ENCODE measurements around the gene CFDP1.
A peak's percentile ranks its signal among the peaks of the same experiment; 100 is the strongest.

Gene CFDP1

GRCh38 chr16:75432828-75433731 is at the start of gene CFDP1:
CFDP1 (minus strand) TSS chr16:75433503; CDS start chr16:75433352, 151 bp downstream.
- TF ChIP-seq, protein P1, sequence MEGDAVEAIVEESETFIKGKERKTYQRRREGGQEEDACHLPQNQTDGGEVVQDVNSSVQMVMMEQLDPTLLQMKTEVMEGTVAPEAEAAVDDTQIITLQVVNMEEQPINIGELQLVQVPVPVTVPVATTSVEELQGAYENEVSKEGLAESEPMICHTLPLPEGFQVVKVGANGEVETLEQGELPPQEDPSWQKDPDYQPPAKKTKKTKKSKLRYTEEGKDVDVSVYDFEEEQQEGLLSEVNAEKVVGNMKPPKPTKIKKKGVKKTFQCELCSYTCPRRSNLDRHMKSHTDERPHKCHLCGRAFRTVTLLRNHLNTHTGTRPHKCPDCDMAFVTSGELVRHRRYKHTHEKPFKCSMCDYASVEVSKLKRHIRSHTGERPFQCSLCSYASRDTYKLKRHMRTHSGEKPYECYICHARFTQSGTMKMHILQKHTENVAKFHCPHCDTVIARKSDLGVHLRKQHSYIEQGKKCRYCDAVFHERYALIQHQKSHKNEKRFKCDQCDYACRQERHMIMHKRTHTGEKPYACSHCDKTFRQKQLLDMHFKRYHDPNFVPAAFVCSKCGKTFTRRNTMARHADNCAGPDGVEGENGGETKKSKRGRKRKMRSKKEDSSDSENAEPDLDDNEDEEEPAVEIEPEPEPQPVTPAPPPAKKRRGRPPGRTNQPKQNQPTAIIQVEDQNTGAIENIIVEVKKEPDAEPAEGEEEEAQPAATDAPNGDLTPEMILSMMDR (IDR thresholded peaks at IDR 0.05; ENCODE audit: control insufficient read depth, insufficient read depth, low read depth, low read length, missing control alignments): no peak
- DNase-seq (ENCODE audit: low read depth): peak; percentile 66
- peak within 1 kb of the TSS; percentile 98 for H3K4me3 ChIP-seq (ENCODE audit: control insufficient read depth, low read depth, low read length)

DNA sequence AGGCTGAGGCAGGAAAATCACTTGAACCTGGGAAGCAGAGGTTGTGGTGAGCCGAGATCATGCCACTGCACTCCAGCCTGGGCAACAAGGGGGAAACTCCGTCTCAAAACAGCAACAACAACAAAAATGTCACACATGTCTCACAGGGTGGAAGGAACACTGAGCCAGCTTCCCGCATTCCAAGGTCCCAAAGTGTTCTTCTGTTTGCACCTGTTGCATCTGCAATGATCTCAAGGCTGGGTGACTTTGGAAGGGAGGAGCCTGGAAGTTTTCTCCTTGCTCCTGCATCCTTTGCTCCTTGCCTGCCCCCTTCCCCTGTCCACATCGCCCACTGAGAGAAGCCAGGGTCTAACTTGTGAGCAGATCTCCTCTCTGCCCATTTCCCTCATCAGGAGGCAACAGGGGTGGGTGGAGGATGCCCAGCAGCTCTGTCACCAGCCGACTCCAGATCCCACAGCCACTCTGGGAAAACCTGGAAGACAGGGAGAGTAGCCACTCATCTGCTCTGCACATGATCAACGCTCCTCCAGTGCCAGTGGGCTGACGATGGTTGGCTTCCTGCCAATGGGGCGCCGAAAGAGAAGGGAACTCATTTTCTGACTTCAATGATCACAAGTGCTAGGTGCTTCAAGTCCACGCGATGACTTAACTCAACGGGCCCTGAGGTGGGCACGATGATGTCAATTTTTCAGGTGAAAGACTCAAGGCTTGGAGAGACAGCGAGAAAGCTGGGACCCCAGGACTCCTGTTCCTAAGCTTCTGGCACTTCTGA is 49.3 kb upstream of the CFDP1 start:
- H3K4me3 ChIP-seq (ENCODE audit: control insufficient read depth, low read depth, low read length): no peak overlapping the region
- DNase-seq (ENCODE audit: low read depth): no peak
- TF ChIP-seq, protein P1 (IDR thresholded peaks at IDR 0.05; ENCODE audit: control insufficient read depth, insufficient read depth, low read depth, low read length, missing control alignments): no peak

GRCh38 chr16:75481475-75481874 is 48.2 kb upstream of the CFDP1 start:
- H3K4me3 ChIP-seq (ENCODE audit: control insufficient read depth, low read depth, low read length): no peak overlapping the region
- DNase-seq (ENCODE audit: low read depth): no peak
- TF ChIP-seq, protein P1 (IDR thresholded peaks at IDR 0.05; ENCODE audit: control insufficient read depth, insufficient read depth, low read depth, low read length, missing control alignments): no peak

DNA sequence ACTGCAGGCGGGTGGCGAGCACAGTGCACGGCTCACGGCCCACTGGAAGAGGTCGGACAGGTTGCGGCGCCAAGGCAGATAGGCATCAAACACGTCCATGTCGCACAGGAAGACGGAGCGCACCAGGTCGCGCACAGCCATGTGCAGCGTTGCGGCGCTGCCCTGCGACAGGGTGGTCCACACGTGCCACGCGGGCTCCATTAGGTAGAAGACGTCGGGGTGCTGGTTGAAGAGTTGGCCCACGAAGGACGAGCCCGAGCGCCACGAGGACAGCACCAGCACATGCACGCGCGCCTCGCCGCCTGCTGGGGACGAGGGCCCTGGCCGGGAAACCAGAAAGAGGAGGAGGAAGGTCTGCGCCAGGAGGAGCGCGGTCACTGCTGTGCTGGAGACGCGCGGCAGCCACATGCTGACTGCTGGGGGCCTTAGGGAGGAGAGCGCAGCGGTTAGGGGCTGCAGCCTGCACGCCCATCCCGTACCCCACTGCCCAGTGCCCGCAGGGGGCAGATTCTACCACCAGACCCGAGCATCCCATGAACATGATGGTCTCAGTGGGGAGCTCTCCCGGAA is 46.2 kb upstream of the CFDP1 start:
- no peak for DNase-seq (ENCODE audit: low read depth)

GRCh38 chr16:75478480-75479345 is 45.4 kb upstream of the CFDP1 start:
- TF ChIP-seq, protein P1 (IDR thresholded peaks at IDR 0.05; ENCODE audit: control insufficient read depth, insufficient read depth, low read depth, low read length, missing control alignments): no peak
- DNase-seq (ENCODE audit: low read depth): no peak
- H3K4me3 ChIP-seq (ENCODE audit: control insufficient read depth, low read depth, low read length): no peak overlapping the region

More for the DNA sequence above, 46.2 kb upstream of the CFDP1 start:
- no peak overlapping the region for H3K4me3 ChIP-seq (ENCODE audit: control insufficient read depth, low read depth, low read length)
- TF ChIP-seq, protein P1 (IDR thresholded peaks at IDR 0.05; ENCODE audit: control insufficient read depth, insufficient read depth, low read depth, low read length, missing control alignments): no peak
